HG03103 (cell line): ENCODE results near the gene CDYL.

Experiments used
- ATAC-seq: cut with Tn5 transposase; IDR thresholded peaks from one replicate; pipeline ENCODE4 v1.9.1; 2021; ENCODE audit warnings: low read depth; ENCODE audit not compliant: unreplicated experiment

CDYL gene

DNA sequence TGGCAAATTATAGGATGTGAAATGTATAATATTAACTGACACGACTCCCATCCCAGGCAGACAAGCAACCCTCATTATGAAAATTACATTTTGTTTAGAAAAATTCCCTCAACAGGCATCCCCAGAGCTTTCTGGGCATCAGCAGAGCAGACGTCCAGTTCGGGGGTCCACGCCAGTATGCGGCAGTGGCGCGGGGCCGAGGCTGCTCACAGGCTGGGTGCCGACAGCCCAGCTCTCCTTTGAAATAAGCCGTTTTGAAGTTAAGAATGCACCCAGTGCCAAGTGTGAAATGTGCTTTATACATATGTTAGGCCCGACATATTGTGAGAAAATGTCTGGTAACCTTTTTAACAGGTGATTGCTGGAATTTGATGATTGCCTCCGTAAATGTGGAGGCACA is 177.2 kb downstream of the CDYL start:
- ATAC-seq, result no peak

DNA sequence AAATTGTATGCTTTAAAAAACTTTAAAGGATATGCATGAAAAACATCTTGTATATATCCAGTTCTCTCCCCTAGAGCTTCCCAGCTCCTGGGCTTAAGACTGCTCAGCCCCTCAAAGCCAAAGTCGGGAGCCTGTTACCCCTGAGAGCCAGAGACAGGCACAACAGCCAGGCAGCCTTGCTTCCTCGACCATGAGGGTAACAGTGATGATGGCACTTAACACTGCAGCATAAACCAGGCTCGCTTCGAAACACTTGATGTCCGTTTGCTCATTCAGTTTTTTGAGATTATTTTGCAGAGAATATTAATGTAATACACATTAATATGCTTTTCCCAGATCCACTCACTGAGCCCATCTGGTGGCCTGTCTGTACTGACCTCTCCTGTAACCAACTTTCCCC is 180.4 kb downstream of the CDYL start:
- ATAC-seq, result no peak

GRCh38 chr6:4957521-4958231 is 181.5 kb downstream of the CDYL start:
- ATAC-seq, result no peak

GRCh38 chr6:4958624-4959023 is 182.4 kb downstream of the CDYL start:
- ATAC-seq, result no peak

GRCh38 chr6:4961322-4962168 is 185.3 kb downstream of the CDYL start:
- no peak for ATAC-seq

- no peak for ATAC-seq
These were observed 186.7 kb downstream of the CDYL start for GRCh38 chr6:4962905-4963304.

GRCh38 chr6:4964675-4965561 is 188.7 kb downstream of the CDYL start:
- no peak for ATAC-seq

- no peak for ATAC-seq
These were observed 189.6 kb downstream of the CDYL start for GRCh38 chr6:4965562-4966389.

DNA sequence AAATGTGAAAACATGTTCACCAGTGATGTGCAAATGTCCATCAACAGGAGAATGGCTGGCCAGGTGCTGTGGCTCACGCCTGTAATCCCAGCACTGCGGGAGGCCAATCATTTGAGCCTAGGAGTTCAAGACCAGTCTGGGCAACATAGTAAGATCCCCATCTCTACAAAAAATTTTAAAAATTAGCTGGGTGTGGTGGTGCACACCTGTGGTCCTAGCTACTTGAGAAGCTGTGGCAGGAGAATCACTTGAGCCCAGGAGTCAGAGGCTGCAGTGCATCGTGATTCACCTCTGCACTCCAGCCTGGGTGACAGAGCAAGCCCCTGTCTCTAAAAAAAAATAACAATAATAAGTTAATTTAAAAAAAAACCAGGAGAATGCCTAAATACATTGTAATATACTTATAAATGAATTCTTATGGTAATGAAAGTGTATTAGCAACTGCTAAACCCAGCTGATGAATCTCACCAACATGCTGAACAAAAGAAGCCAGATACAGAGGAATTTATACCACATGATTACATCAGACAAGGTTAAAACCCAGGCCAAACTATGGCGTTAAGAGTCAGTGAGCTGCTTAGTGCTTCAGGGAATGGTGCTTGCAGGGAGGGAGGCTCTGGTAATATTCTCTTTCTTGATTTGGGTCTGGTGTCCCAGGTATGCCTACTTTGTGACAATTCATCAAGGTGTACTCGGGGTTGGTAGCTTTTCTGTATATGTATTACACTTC is 191.3 kb downstream of the CDYL start:
- no peak for ATAC-seq

GRCh38 chr6:4969609-4970285 is 193.5 kb downstream of the CDYL start:
- no peak for ATAC-seq

DNA sequence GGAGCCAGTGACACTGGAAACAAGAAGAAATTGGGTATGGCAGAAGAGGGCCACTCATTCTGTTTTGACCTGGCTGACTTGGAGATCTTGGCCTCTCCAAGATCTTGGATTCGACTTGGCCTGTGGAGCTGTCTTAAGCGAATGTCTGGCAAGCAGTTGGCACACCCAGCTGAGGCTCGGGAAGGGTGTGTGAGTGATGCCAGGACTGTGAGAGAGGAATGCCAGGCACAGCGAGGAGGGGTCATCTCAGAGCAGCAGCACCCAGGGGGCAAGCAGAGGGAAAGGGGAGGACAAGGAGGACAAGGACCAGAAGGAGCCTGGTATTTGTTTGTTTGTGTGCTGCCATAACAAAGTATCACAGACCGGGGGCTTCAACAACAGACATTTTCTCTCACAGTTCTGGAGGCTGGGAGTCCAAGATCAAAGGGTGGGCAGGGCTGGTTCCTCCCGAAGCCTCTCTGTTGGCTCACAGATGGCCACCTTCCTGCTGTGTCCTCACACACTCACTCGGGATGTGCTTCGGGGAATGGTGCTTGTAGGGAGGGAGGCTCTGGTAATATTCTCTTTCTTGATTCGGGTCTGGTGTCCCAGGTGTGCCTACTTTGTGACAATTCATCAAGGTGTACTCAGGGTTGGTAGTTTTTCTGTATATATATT is 194.7 kb downstream of the CDYL start:
- no peak for ATAC-seq

GRCh38 chr6:4971851-4972250 is 195.6 kb downstream of the CDYL start:
- ATAC-seq, result no peak

GRCh38 chr6:4972438-4972837 is 196.2 kb downstream of the CDYL start:
- no peak for ATAC-seq

- no peak for ATAC-seq
These were observed 197.2 kb downstream of the CDYL start for GRCh38 chr6:4973415-4973814.

GRCh38 chr6:4973982-4974745 is 198.0 kb downstream of the CDYL start:
- no peak for ATAC-seq

GRCh38 chr6:4974962-4975361 is 198.8 kb downstream of the CDYL start:
- no peak for ATAC-seq

DNA sequence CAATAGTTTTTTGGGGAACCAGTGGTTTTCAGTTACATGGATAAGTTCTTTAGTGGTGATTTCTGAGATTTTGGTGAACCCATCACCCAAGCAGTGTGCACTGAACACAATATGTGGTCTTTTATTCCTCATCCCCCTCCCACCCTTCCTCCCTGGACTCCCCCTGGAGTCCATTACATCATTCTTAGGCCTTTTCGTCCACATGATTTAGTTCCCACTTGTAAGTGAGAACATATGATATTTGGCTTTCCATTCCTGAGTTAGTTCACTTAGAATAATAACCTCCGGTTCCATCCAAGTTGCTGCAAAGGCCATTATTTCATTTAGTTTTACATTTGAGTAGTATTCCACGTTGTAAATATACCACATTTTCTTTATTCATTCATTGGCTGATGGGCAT is 199.3 kb downstream of the CDYL start:
- no peak for ATAC-seq

GRCh38 chr6:4977468-4977867 is 201.3 kb downstream of the CDYL start:
- ATAC-seq, result no peak
